GM18526 (cell line): Measurements from ENCODE around the gene EXOC2.

Experiments
- POLR2A ChIP-seq: IDR thresholded peaks from 3 replicates; pipeline ENCODE4 v1.6.1; 2011; ENCODE audit not compliant: insufficient read length; ENCODE audit errors: extremely low read depth

Gene EXOC2

GRCh38 chr6:452301-453067 lies 240.5 kb downstream of the EXOC2 start:
- no peak for TF ChIP-seq POLR2A

GRCh38 chr6:451847-452246 lies 241.1 kb downstream of the EXOC2 start:
- no peak for TF ChIP-seq POLR2A

- no peak for TF ChIP-seq POLR2A
Observed at GRCh38 chr6:451336-451735, 241.6 kb downstream of the EXOC2 start.

GRCh38 chr6:449486-450419 lies 243.2 kb downstream of the EXOC2 start:
- TF ChIP-seq POLR2A, result no peak

GRCh38 chr6:449057-449430 lies 243.9 kb downstream of the EXOC2 start:
- no peak for TF ChIP-seq POLR2A

- TF ChIP-seq POLR2A, result no peak
Observed at GRCh38 chr6:448296-449056, 244.5 kb downstream of the EXOC2 start.

- TF ChIP-seq POLR2A, result no peak
Observed at GRCh38 chr6:447381-448165, 245.4 kb downstream of the EXOC2 start.

GRCh38 chr6:446418-447366 lies 246.2 kb downstream of the EXOC2 start:
- no peak for TF ChIP-seq POLR2A

- TF ChIP-seq POLR2A, result no peak
Observed at GRCh38 chr6:445571-446417, 247.1 kb downstream of the EXOC2 start.

GRCh38 chr6:444653-445275 lies 248.2 kb downstream of the EXOC2 start:
- no peak for TF ChIP-seq POLR2A

GRCh38 chr6:443621-444159 lies 249.2 kb downstream of the EXOC2 start:
- no peak for TF ChIP-seq POLR2A
